ENCODE results near the gene TMTC1. TPM values are rescaled to one million over a fixed set of nuclear protein-coding genes. Genes with fewer than 3 reads are reported as not detected.

TMTC1 gene
- total and polyA plus RNA-seq, 12 donors: 5.1 to 82.2 (median 41.8) TPM

DNA sequence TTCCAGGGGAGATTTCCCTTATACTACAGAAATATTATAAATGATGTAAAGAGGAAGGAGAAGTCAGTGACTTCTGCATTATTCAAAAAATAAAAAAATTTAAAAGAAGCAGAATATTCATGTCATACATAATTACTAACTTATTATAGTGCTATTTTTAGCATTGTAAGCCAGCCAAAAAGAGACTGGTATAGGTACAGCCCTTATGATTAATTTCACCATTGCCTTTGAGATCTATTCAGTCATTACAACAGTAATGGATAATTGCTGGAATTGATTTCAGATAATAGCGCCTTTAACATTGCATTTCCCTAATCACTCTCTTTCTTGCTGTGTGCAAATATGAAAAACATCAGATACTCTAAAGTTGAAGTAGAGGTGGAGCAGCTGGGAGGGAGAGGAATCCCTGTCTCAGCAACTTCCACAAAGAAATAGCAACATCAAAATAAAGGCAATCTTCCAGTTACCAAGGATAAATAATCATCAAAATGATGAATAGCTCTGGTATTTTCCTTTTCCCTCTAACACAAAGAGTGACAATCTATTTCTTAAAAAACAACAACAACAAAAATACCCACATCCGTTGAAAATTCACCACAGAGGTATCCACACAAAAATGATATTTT, 214.5 kb downstream of the TMTC1 start:
- WGBS, 4 donors: 56 to 76% (median 61%) methylated on average over 2 of the region's 2 CpGs
- no peak for DNase-seq
- H3K4me1 ChIP-seq (replicated peaks in 1 of 2): peaks cover 0 to 6% of the 10 kb centered on the region in 2 donors
- H3K4me3 ChIP-seq: no peak overlapping the region
- peak overlapping the region in 2 of 5 donors; percentile 30 to 49 for H3K27ac ChIP-seq
- H3K27me3 ChIP-seq: no peaks in the 10 kb centered on the region
- H3K36me3 ChIP-seq (replicated peaks in 1 of 2): no peaks in the 10 kb centered on the region
- intact Hi-C loops (cut with DNase I): no loop called here
- H3K9me3 ChIP-seq (replicated peaks in 1 of 3): no peaks in the 10 kb centered on the region
- TF ChIP-seq, protein P1, sequence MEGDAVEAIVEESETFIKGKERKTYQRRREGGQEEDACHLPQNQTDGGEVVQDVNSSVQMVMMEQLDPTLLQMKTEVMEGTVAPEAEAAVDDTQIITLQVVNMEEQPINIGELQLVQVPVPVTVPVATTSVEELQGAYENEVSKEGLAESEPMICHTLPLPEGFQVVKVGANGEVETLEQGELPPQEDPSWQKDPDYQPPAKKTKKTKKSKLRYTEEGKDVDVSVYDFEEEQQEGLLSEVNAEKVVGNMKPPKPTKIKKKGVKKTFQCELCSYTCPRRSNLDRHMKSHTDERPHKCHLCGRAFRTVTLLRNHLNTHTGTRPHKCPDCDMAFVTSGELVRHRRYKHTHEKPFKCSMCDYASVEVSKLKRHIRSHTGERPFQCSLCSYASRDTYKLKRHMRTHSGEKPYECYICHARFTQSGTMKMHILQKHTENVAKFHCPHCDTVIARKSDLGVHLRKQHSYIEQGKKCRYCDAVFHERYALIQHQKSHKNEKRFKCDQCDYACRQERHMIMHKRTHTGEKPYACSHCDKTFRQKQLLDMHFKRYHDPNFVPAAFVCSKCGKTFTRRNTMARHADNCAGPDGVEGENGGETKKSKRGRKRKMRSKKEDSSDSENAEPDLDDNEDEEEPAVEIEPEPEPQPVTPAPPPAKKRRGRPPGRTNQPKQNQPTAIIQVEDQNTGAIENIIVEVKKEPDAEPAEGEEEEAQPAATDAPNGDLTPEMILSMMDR (IDR thresholded peaks at IDR 0.05): no peak
- TF ChIP-seq POLR2A (IDR thresholded peaks at IDR 0.05): no peak

DNA sequence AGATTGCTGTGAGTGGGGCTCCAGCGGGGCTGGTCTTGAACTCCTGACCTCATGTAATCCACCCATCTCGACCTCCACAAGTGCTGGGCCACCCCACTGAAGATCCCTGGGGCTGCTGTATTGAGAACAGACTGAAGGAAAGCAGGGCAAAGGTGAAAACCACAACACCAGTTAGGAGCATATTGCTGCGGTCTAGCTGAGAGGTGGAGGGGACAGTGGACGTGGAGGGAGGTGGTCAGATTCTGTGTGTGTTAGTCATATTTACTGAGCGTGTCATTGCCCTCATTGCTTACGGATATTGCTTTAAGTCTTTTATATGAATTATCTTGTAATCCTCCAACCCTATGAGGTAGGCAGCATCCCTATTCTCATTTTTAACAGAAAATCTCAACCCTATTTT, 217.3 kb downstream of the TMTC1 start:
- no peak for TF ChIP-seq POLR2A (IDR thresholded peaks at IDR 0.05)
- TF ChIP-seq, protein P1 (IDR thresholded peaks at IDR 0.05): no peak
- H3K4me3 ChIP-seq: no peak overlapping the region
- H3K36me3 ChIP-seq (replicated peaks in 1 of 2): no peaks in the 10 kb centered on the region
- 73 to 91% (median 79%) methylated on average over 5 to 6 of the region's 6 CpGs for WGBS, 4 donors
- H3K9me3 ChIP-seq (replicated peaks in 1 of 3): no peaks in the 10 kb centered on the region
- no peaks in the 10 kb centered on the region for H3K27me3 ChIP-seq
- H3K27ac ChIP-seq: peak overlapping the region in 1 of 5 donors; percentile 23
- intact Hi-C loops (cut with DNase I): no loop called here
- peaks cover 10 to 32% of the 10 kb centered on the region in 2 donors for H3K4me1 ChIP-seq (replicated peaks in 1 of 2)
- no peak for DNase-seq

DNA sequence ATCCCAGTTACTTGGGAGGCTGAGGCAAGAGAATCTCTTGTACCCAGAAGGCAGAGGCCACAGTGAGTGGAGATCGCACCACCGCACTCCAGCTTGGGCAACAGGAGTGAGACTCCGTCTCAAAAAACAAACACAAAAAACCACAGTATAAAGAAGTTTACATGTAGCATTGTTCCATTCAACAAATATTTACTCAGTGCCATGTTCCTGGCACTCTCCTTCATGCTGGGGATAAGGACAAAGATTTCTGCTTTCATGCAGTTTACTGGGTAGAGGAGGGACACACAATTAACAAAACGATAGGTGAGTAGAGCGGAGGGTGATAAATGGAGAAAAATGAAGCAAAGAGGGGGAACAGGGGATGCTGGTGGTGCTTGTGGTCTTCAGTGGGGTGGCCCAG, 218.0 kb downstream of the TMTC1 start:
- Histone ChIP-seq H3K4me1 (replicated peaks in 1 of 2) (peaks cover 16 to 39% of the 10 kb centered on the region in 2 donors), H3K4me3 (no peak overlapping the region), H3K27ac (no peak overlapping the region), H3K9me3 (replicated peaks in 1 of 3) (no peaks in the 10 kb centered on the region), H3K36me3 (replicated peaks in 1 of 2) (no peaks in the 10 kb centered on the region), H3K27me3 (no peaks in the 10 kb centered on the region)
- WGBS, 4 donors: 94 to 96% (median 94%) methylated on average over 5 of the region's 5 CpGs
- intact Hi-C loops (cut with DNase I): no loop called here
- TF ChIP-seq POLR2A (IDR thresholded peaks at IDR 0.05): no peak
- TF ChIP-seq, protein P1 (IDR thresholded peaks at IDR 0.05): no peak
- no peak for DNase-seq

DNA sequence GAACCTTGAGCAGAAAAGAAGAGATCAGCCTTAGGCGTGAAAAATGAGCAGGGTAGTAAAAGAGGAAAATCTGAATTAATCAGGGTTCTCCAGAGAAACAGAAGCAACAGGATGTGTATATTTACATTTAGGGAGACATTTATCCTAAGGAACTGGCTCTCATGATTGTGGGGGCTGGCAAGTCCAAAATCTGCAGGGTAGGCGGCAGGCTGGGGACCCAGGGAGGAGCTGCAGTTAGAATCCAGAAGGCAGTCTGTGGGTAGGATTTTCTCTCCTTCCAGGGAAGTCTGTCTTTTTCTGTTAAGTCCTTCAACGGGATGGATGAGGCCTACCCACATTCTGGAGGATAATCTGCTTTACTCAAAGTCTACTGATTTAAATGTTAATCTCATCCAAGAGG, 218.8 kb downstream of the TMTC1 start:
- TF ChIP-seq, protein P1 (IDR thresholded peaks at IDR 0.05): no peak
- TF ChIP-seq POLR2A (IDR thresholded peaks at IDR 0.05): no peak
- WGBS, 4 donors: 81 to 99% (median 94%) methylated on average over 3 of the region's 3 CpGs

More for the DNA sequence above, 218.8 kb downstream of the TMTC1 start:
- no peaks in the 10 kb centered on the region for H3K9me3 ChIP-seq (replicated peaks in 1 of 3)
- DNase-seq: no peak
- H3K4me3 ChIP-seq: no peak overlapping the region
- intact Hi-C loops (cut with DNase I): no loop called here
- no peak overlapping the region for H3K27ac ChIP-seq
- no peaks in the 10 kb centered on the region for H3K27me3 ChIP-seq
- no peaks in the 10 kb centered on the region for H3K36me3 ChIP-seq (replicated peaks in 1 of 2)
- peaks cover 19 to 45% of the 10 kb centered on the region in 2 donors for H3K4me1 ChIP-seq (replicated peaks in 1 of 2)
